Choroid plexus epithelial cell (primary cell): ENCODE measurements around the gene CFAP74.

ENCODE experiments used
- DNase-seq: peaks from one replicate; pipeline ENCODE4 v3.0.0-alpha.2; 2010; ENCODE audit warnings: low read depth
- H3K4me3 ChIP-seq: 2 replicates; pipeline ENCODE4 v1.5.1; 2011; ENCODE audit warnings: low read depth, mild to moderate bottlenecking, control low read depth, low read length, moderate library complexity
- CTCF ChIP-seq: conservative IDR thresholded peaks from 2 replicates; pipeline ENCODE4 v1.5.1; 2011; ENCODE audit warnings: low read depth, mild to moderate bottlenecking, control low read depth, inconsistent platforms, low read length, moderate library complexity

The CFAP74 gene

GRCh38 chr1:2031546-2032540 is 28.3 kb upstream of the CFAP74 start:
- TF ChIP-seq CTCF = no peak
- H3K4me3 ChIP-seq = no peak overlapping the region
- DNase-seq = no peak

DNA sequence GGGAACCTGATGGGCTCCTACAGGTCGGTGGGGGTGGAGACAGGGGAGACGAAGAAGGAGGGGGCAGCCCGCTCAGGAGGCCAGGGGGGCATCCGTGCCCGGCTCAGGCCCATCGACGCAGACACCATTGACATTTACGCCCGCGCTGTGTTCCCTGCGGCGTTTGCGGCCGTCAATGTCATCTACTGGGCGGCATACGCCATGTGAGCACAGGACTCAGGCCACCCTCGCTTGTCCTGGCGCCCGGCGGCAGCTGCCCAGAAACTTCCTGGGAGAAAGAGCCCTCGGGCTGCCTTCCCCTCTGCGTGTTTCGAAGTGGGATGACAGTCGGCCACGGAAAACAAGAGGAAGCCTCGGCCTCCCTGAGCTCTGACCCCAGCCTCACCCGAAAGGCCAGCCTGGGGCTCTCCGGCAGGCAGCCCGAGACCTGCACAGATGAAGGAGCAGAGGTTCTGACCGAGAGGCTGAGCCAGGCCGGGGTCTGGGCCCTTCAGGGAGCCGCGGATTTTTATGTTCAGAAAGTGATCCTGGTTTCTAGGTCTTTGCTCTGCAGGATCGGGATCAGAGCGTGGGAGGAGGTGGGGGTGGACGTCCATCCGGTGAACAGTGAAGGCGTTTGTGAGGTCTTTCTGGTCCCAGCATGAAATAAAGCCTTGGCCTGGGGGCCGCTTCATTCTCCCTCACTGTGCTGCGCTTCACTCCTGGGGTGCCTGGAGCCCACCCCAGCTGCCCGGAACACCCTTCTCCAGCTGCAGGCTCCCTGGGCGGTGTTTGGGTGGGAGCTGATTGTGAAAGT is 26.7 kb upstream of the CFAP74 start:
- H3K4me3 ChIP-seq = no peak overlapping the region
- TF ChIP-seq CTCF = no peak
- DNase-seq = no peak

GRCh38 chr1:2029561-2029960 is 26.0 kb upstream of the CFAP74 start:
- DNase-seq = no peak

GRCh38 chr1:2028870-2029560 is 25.4 kb upstream of the CFAP74 start:
- TF ChIP-seq CTCF = no peak
- no peak for DNase-seq
- no peak overlapping the region for H3K4me3 ChIP-seq

More at GRCh38 chr1:2029561-2029960, 26.0 kb upstream of the CFAP74 start:
- H3K4me3 ChIP-seq = no peak overlapping the region
- TF ChIP-seq CTCF = no peak

DNA sequence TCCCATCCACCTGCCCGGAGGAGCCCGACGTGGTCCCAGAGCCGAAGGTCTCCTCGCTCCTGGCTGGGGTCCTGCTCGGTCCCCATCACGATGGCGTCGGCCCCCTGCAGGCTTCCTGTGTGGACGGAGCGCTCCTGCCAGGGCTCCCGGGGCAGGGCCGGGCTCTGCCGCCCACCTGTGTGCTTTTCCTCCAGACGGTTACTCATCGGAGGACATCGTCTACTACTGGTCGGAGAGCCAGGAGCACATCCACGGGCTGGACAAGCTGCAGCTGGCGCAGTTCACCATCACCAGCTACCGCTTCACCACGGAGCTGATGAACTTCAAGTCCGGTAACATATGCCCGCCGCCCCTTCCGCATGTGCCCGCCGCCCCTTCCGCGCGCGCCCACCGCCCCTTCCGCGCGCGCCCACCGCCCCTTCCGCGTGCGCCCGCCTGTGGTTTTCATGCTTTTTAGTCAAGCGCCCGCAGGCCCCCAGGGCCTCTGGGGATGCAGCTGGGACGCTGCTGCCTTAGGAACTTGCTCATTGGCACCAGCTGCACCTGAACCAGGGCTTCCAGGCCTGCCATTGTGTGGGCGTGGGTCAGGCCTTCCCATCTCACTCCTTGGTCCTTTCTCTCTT is 24.5 kb upstream of the CFAP74 start:
- TF ChIP-seq CTCF = no peak
- no peak overlapping the region for H3K4me3 ChIP-seq
- no peak for DNase-seq

DNA sequence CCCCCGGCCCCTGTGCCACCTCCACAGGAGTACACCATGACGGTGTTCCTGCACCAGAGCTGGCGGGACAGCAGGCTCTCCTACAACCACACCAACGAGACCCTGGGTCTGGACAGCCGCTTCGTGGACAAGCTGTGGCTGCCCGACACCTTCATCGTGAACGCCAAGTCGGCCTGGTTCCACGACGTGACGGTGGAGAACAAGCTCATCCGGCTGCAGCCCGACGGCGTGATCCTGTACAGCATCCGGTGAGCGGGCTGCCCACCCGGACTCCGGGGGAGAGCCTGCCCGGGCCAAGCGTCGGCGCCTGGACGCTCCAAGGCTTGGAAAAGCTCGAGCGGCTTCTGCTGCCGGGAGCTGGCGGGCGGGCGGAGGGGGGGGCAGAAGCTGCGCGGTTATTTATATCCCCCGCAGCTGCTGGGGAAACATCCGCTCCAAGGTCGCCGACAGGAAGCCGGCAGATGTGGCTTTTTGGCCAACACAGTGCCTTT is 21.9 kb upstream of the CFAP74 start:
- no peak for DNase-seq
- H3K4me3 ChIP-seq = no peak overlapping the region
- no peak for TF ChIP-seq CTCF
